GM23338 (cell line): ENCODE measurements around the gene TMEM179. TPM values are rescaled to one million over a fixed set of nuclear protein-coding genes. Genes with fewer than 3 reads are reported as not detected.

Experiments
- ATAC-seq: fragments of 200-7000 bp; cut with Tn5 transposase; 3 replicates; pipeline ENCODE4 v1.9.1; 2020
- DNase-seq: peaks from one replicate; pipeline ENCODE4 v3.0.0-alpha.2; 2015; ENCODE audit warnings: low spot score
- H2AFZ ChIP-seq: fragments of 200-600 bp; sonication (generic); 2 replicates; pipeline ENCODE4 v1.8.0; 2016; ENCODE audit warnings: antibody characterized with exemption, mild to moderate bottlenecking, moderate library complexity
- H3F3A ChIP-seq: fragments of 200-600 bp; sonication (generic); replicated peaks from 2 replicates; pipeline ENCODE4 v1.8.0; 2017; ENCODE audit warnings: antibody characterized with exemption, mixed run types, low read depth
- H3K27ac ChIP-seq: fragments of 200-600 bp; sonication (generic); 2 replicates; pipeline ENCODE4 v1.6.1; 2016; ENCODE audit warnings: low read depth
- H3K27me3 ChIP-seq: fragments of 200-600 bp; sonication (generic); 2 replicates; pipeline ENCODE4 v1.8.0; 2016; ENCODE audit warnings: mild to moderate bottlenecking, mixed run types, moderate library complexity; ENCODE audit not compliant: insufficient read depth
- H3K36me3 ChIP-seq: fragments of 200-600 bp; sonication (generic); 2 replicates; pipeline ENCODE4 v1.8.0; 2016; ENCODE audit warnings: mild to moderate bottlenecking; ENCODE audit not compliant: insufficient read depth
- H3K4me1 ChIP-seq: fragments of 200-600 bp; sonication (generic); 2 replicates; pipeline ENCODE4 v1.8.0; 2016; ENCODE audit warnings: mild to moderate bottlenecking, moderate library complexity; ENCODE audit not compliant: insufficient read depth
- H3K4me2 ChIP-seq: fragments of 200-600 bp; sonication (generic); 2 replicates; pipeline ENCODE4 v1.7.1; 2017; ENCODE audit warnings: mixed run types
- H3K4me3 ChIP-seq: fragments of 200-600 bp; sonication (generic); 2 replicates; pipeline ENCODE4 v1.6.1; 2016; ENCODE audit warnings: mixed run types
- H3K79me2 ChIP-seq: fragments of 200-600 bp; sonication (generic); replicated peaks from 2 replicates; pipeline ENCODE4 v1.8.0; 2017; ENCODE audit warnings: mild to moderate bottlenecking; ENCODE audit not compliant: insufficient read depth
- H3K9me2 ChIP-seq: fragments of 200-600 bp; sonication (generic); 2 replicates; pipeline ENCODE4 v1.8.0; 2017; ENCODE audit not compliant: insufficient read depth
- H4K20me1 ChIP-seq: fragments of 200-600 bp; sonication (generic); replicated peaks from 2 replicates; pipeline ENCODE4 v1.8.0; 2017; ENCODE audit warnings: mild to moderate bottlenecking; ENCODE audit not compliant: insufficient read depth
- H3K27ac Mint-ChIP-seq: 2 replicates; pipeline ENCODE4 v1.8.0; 2020; ENCODE audit warnings: inconsistent platforms, mild to moderate bottlenecking, moderate library complexity, mixed read lengths
- H3K27me3 Mint-ChIP-seq: 3 replicates; pipeline ENCODE4 v1.8.0; 2022; ENCODE audit warnings: low read depth, mild to moderate bottlenecking, moderate library complexity, mixed read lengths, inconsistent platforms; ENCODE audit not compliant: insufficient read depth, poor library complexity
- H3K36me3 Mint-ChIP-seq: 3 replicates; pipeline ENCODE4 v1.8.0; 2021; ENCODE audit warnings: low read depth, mild to moderate bottlenecking, inconsistent platforms, moderate library complexity, mixed read lengths
- H3K4me1 Mint-ChIP-seq: 3 replicates; pipeline ENCODE4 v1.8.0; 2020; ENCODE audit warnings: mild to moderate bottlenecking, inconsistent platforms, mixed read lengths
- H3K4me3 Mint-ChIP-seq: 3 replicates; pipeline ENCODE4 v1.8.0; 2021; ENCODE audit warnings: moderate library complexity, mild to moderate bottlenecking, inconsistent platforms, mixed read lengths
- H3K9me3 Mint-ChIP-seq: 3 replicates; pipeline ENCODE4 v1.8.0; 2020; ENCODE audit warnings: moderate library complexity, mild to moderate bottlenecking, inconsistent platforms, mixed read lengths
- CREB1 ChIP-seq: fragments of 250-450 bp; sonication (Bioruptor Pico); IDR thresholded peaks from 2 replicates; pipeline ENCODE4 v1.5.0; 2020; ENCODE audit warnings: low read depth, mild to moderate bottlenecking, moderate library complexity
- CTCF ChIP-seq, 2 experiments: fragments of 200-600 bp in 1 of 2; sonication (generic) in 1 of 2; conservative IDR thresholded peaks; 2 replicates each; pipeline versions ENCODE4 v1.5.1 to v1.6.1; 2016 to 2017; ENCODE audit warnings: antibody characterized with exemption in 2 of 2, low read depth in 2 of 2, mild to moderate bottlenecking in 2 of 2, moderate library complexity in 1 of 2
- ETS1 ChIP-seq: IDR thresholded peaks from 2 replicates; pipeline ENCODE4 v1.6.1; 2016; ENCODE audit warnings: antibody characterized with exemption
- EZH2 ChIP-seq: fragments of 200-600 bp; sonication (generic); IDR thresholded peaks from one replicate; pipeline ENCODE4 v1.8.0; 2017; ENCODE audit warnings: antibody characterized with exemption, mild to moderate bottlenecking, low read depth; ENCODE audit not compliant: unreplicated experiment
- EZH2phosphoT487 ChIP-seq: fragments of 200-600 bp; sonication (generic); IDR thresholded peaks from one replicate; pipeline ENCODE4 v1.8.1; 2018; ENCODE audit warnings: antibody characterized with exemption; ENCODE audit not compliant: unreplicated experiment
- JUNB ChIP-seq: IDR thresholded peaks from one replicate; pipeline ENCODE4 v1.6.1; 2016; ENCODE audit warnings: antibody characterized with exemption; ENCODE audit not compliant: unreplicated experiment
- NANOG ChIP-seq: IDR thresholded peaks from 2 replicates; pipeline ENCODE4 v1.6.1; 2016; ENCODE audit warnings: antibody characterized with exemption, borderline replicate concordance
- POLR2AphosphoS5 ChIP-seq: IDR thresholded peaks from 2 replicates; pipeline ENCODE4 v1.6.1; 2016; ENCODE audit warnings: antibody characterized with exemption, low read depth
- REST ChIP-seq: IDR thresholded peaks from one replicate; pipeline ENCODE4 v1.6.1; 2018; ENCODE audit warnings: antibody characterized with exemption; ENCODE audit not compliant: unreplicated experiment
- STAT1 ChIP-seq: IDR thresholded peaks from one replicate; pipeline ENCODE4 v1.6.1; 2016; ENCODE audit warnings: antibody characterized with exemption; ENCODE audit not compliant: unreplicated experiment
- ZNF114 ChIP-seq: fragments of 250-450 bp; sonication (Bioruptor Pico); IDR thresholded peaks from 2 replicates; pipeline ENCODE4 v1.5.0; 2020; ENCODE audit warnings: mild to moderate bottlenecking, moderate library complexity
- ZNF331 ChIP-seq: fragments of 250-450 bp; sonication (Bioruptor Pico); IDR thresholded peaks from 2 replicates; pipeline ENCODE4 v1.5.0; 2020; ENCODE audit warnings: low read depth, mild to moderate bottlenecking, moderate library complexity
- ZNF462 ChIP-seq: fragments of 250-450 bp; sonication (Bioruptor Pico); IDR thresholded peaks from 2 replicates; pipeline ENCODE4 v1.5.0; 2020; ENCODE audit warnings: mild to moderate bottlenecking, moderate library complexity
- polyA plus RNA-seq: library from polyadenylated mRNA; unstranded; fragments of >200 nt; fragmentation: Nextera tagmentation; extraction: Ambion mirVana; gene quantifications from 2 replicates; pipeline ENCODE4 v1.2.1, GENCODE V29; 2016
- total RNA-seq: library from RNA; depleted of rRNA; stranded (reverse); fragments of >200 nt; shearing (Covaris generic); gene quantifications from 2 replicates; pipeline ENCODE4 v1.2.3, GENCODE V29; 2014

Gene TMEM179
- total and polyA plus RNA-seq, 2 experiments from 2014 or later = 1.0 to 4.8 TPM

GRCh38 chr14:104596451-104596918, 8.1 kb downstream of the TMEM179 start:
- Mint-ChIP-seq H3K36me3 (no peaks in the 10 kb centered on the region; the same call in 2 of the 3 replicates), H3K4me1 (peaks cover 3% of the 10 kb centered on the region; the same call in 1 of the 3 replicates), H3K27ac (no peak overlapping the region), H3K4me3 (no peak overlapping the region), H3K27me3 (peaks cover 8% of the 10 kb centered on the region), H3K9me3 (no peaks in the 10 kb centered on the region; the same call in 2 of the 3 replicates)
- Histone ChIP-seq H3K4me2 (no peak overlapping the region), H3K79me2 (no peaks in the 10 kb centered on the region), H4K20me1 (no peaks in the 10 kb centered on the region), H3K4me3 (no peak overlapping the region), H3K4me1 (no peaks in the 10 kb centered on the region), H3K36me3 (no peaks in the 10 kb centered on the region), H3F3A (no peaks in the 10 kb centered on the region), H3K27ac (no peak overlapping the region), H2AFZ (no peak overlapping the region), H3K27me3 (no peaks in the 10 kb centered on the region), H3K9me2 (no peaks in the 10 kb centered on the region)
- ATAC-seq (no peak), DNase-seq (no peak)
- TF ChIP-seq NANOG = no peak
- no peak for TF ChIP-seq CTCF (conservative IDR thresholded peaks at IDR 0.05; ENCODE audit: low read depth in 2 of 2)
- TF ChIP-seq STAT1 = no peak
- TF ChIP-seq ETS1 = no peak
- no peak for TF ChIP-seq ZNF462
- TF ChIP-seq EZH2phosphoT487 = no peak
- no peak for TF ChIP-seq CREB1
- TF ChIP-seq ZNF114 (CRISPR knock-in tag) = no peak
- no peak for TF ChIP-seq REST
- no peak for TF ChIP-seq ZNF331 (CRISPR knock-in tag)
- TF ChIP-seq EZH2 = no peak
- TF ChIP-seq JUNB = no peak
- no peak for TF ChIP-seq POLR2AphosphoS5
